ENCODE measurements around the gene ADCY2.

- TF ChIP-seq CTCF (optimal IDR thresholded peaks at IDR 0.05 in 1 of 3, IDR thresholded peaks at IDR 0.05 in 1 of 3, conservative IDR thresholded peaks at IDR 0.05 in 1 of 3; ENCODE audit: extremely low read depth in 1 of 3, insufficient read depth in 2 of 3, low read length in 3 of 3) (peak; percentile 59 to 89 (median 77)), EZH2 (IDR thresholded peaks at IDR 0.05; ENCODE audit: low read length) (no peak)
These were observed 420.1 kb downstream of the ADCY2 start for GRCh38 chr5:7815892-7816534.

Data from keratinocyte (primary cell).